ENCODE results near the gene AP5M1.

The AP5M1 gene

GRCh38 chr14:57302883-57303282 lies 34.1 kb downstream of the AP5M1 start:
- TF ChIP-seq EZH2 (IDR thresholded peaks at IDR 0.05; ENCODE audit: borderline replicate concordance, low read length) (no peak), CTCF (IDR thresholded peaks at IDR 0.05; ENCODE audit: low read length) (no peak)
- no peaks in the 10 kb centered on the region for H4K20me1 ChIP-seq (ENCODE audit: insufficient read depth, low read length)
- no peak overlapping the region for H3K9ac ChIP-seq (ENCODE audit: low read length)
- H2AFZ ChIP-seq (ENCODE audit: low read length) = no peak overlapping the region
- no peaks in the 10 kb centered on the region for H3K9me3 ChIP-seq (ENCODE audit: low read length)
- H3K4me3 ChIP-seq (ENCODE audit: low read depth, low read length, poor library complexity, severe bottlenecking) = no peak overlapping the region
- H3K79me2 ChIP-seq (ENCODE audit: insufficient read depth, low read length) = no peaks in the 10 kb centered on the region
- H3K4me1 ChIP-seq (ENCODE audit: insufficient read depth, low read length, severe bottlenecking) = no peaks in the 10 kb centered on the region
- H3K27ac ChIP-seq (ENCODE audit: low read depth, low read length, poor library complexity, severe bottlenecking) = no peak overlapping the region
- no peaks in the 10 kb centered on the region for H3K9me2 ChIP-seq (ENCODE audit: low read depth, low read length)
- H3K4me2 ChIP-seq (ENCODE audit: low read length) = no peak overlapping the region
- H3K27me3 ChIP-seq (ENCODE audit: insufficient read depth, low read length) = no peaks in the 10 kb centered on the region
- H3F3A ChIP-seq (ENCODE audit: insufficient read depth, low read length) = no peaks in the 10 kb centered on the region
- no peaks in the 10 kb centered on the region for H3K36me3 ChIP-seq (ENCODE audit: insufficient read depth, low read length)

GRCh38 chr14:57314396-57315089 lies 45.8 kb downstream of the AP5M1 start:
- TF ChIP-seq CTCF (IDR thresholded peaks at IDR 0.05; ENCODE audit: low read length) = no peak
- no peak for TF ChIP-seq EZH2 (IDR thresholded peaks at IDR 0.05; ENCODE audit: borderline replicate concordance, low read length)
- no peak overlapping the region for H2AFZ ChIP-seq (ENCODE audit: low read length)
- no peaks in the 10 kb centered on the region for H4K20me1 ChIP-seq (ENCODE audit: insufficient read depth, low read length)
- H3K9me3 ChIP-seq (ENCODE audit: low read length) = no peaks in the 10 kb centered on the region
- H3K4me2 ChIP-seq (ENCODE audit: low read length) = no peak overlapping the region
- H3K9ac ChIP-seq (ENCODE audit: low read length) = no peak overlapping the region
- H3K36me3 ChIP-seq (ENCODE audit: insufficient read depth, low read length) = no peaks in the 10 kb centered on the region
- H3K4me3 ChIP-seq (ENCODE audit: low read depth, low read length, poor library complexity, severe bottlenecking) = no peak overlapping the region
- no peaks in the 10 kb centered on the region for H3K27me3 ChIP-seq (ENCODE audit: insufficient read depth, low read length)
- H3K4me1 ChIP-seq (ENCODE audit: insufficient read depth, low read length, severe bottlenecking) = no peaks in the 10 kb centered on the region
- no peaks in the 10 kb centered on the region for H3F3A ChIP-seq (ENCODE audit: insufficient read depth, low read length)
- no peak overlapping the region for H3K27ac ChIP-seq (ENCODE audit: low read depth, low read length, poor library complexity, severe bottlenecking)
- H3K79me2 ChIP-seq (ENCODE audit: insufficient read depth, low read length) = no peaks in the 10 kb centered on the region
- H3K9me2 ChIP-seq (ENCODE audit: low read depth, low read length) = no peaks in the 10 kb centered on the region

DNA sequence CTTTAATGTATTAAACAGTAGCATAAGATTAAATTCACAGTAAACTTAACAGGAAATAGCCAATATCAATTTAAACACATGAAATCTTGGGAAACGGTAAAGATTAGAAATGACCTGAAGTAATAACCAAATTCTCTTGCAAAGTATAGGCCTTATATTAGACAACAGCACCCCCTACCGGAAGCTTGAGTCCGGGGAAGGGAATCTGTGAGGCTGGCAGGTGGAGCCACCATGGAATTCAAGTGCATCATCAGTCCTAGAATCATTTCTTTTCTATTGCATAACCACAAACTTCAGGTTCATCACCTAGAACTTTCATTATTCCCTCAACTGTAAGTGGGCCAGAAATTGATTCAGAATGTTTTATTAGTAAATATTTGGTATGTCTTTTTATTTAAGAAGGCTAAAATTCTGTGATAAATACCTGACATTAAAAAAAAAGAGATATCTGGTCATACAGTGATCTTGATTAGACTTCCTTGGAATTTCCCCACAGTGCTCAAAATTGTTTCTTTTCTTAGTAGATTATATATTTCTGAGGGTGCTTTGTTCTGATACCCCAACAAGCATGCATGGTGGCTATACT lies 48.6 kb downstream of the AP5M1 start:
- no peak overlapping the region for H2AFZ ChIP-seq (ENCODE audit: low read length)
- no peaks in the 10 kb centered on the region for H3K36me3 ChIP-seq (ENCODE audit: insufficient read depth, low read length)
- H3K79me2 ChIP-seq (ENCODE audit: insufficient read depth, low read length) = no peaks in the 10 kb centered on the region
- no peaks in the 10 kb centered on the region for H4K20me1 ChIP-seq (ENCODE audit: insufficient read depth, low read length)
- H3K9me2 ChIP-seq (ENCODE audit: low read depth, low read length) = no peaks in the 10 kb centered on the region
- no peak overlapping the region for H3K27ac ChIP-seq (ENCODE audit: low read depth, low read length, poor library complexity, severe bottlenecking)
- H3F3A ChIP-seq (ENCODE audit: insufficient read depth, low read length) = no peaks in the 10 kb centered on the region
- H3K27me3 ChIP-seq (ENCODE audit: insufficient read depth, low read length) = no peaks in the 10 kb centered on the region
- H3K4me3 ChIP-seq (ENCODE audit: low read depth, low read length, poor library complexity, severe bottlenecking) = no peak overlapping the region
- no peaks in the 10 kb centered on the region for H3K4me1 ChIP-seq (ENCODE audit: insufficient read depth, low read length, severe bottlenecking)
- H3K4me2 ChIP-seq (ENCODE audit: low read length) = no peak overlapping the region
- H3K9me3 ChIP-seq (ENCODE audit: low read length) = no peaks in the 10 kb centered on the region
- H3K9ac ChIP-seq (ENCODE audit: low read length) = no peak overlapping the region
- TF ChIP-seq EZH2 (IDR thresholded peaks at IDR 0.05; ENCODE audit: borderline replicate concordance, low read length) = no peak
- TF ChIP-seq CTCF (IDR thresholded peaks at IDR 0.05; ENCODE audit: low read length) = peak; percentile 88
